Fibroblast of villous mesenchyme (primary cell): ENCODE data around the gene CMAS. TPM values are rescaled to one million over a fixed set of nuclear protein-coding genes. Genes with fewer than 3 reads are reported as not detected.
A peak's percentile ranks its signal among the peaks of the same experiment; 100 is the strongest.
"Not testable (repeated sequence)": the region's sequence is repeated elsewhere in the genome, so short reads cannot be mapped to it uniquely, and the experiment has no call there.

ENCODE experiments used
- DNase-seq: peaks from one replicate; pipeline ENCODE4 v3.0.0-alpha.2; 2010; ENCODE audit warnings: low read depth
- H3K4me3 ChIP-seq: 2 replicates; pipeline ENCODE4 v1.5.1; 2011; ENCODE audit warnings: low read depth, mild to moderate bottlenecking, low read length
- total RNA-seq: library from RNA; depleted of rRNA; stranded (reverse); fragments of >200 nt; gene quantifications from 2 replicates; pipeline ENCODE4 v1.2.3, GENCODE V29; 2012
- TF ChIP-seq, protein P1 (sequence below): IDR thresholded peaks from 2 replicates; pipeline ENCODE4 v1.5.1; 2012; ENCODE audit warnings: low read depth, mild to moderate bottlenecking, low read length; ENCODE audit not compliant: insufficient read depth

The CMAS gene
- total RNA-seq, 1 donor: 28.1 TPM

GRCh38 chr12:22083167-22083566 lies 37.1 kb downstream of the CMAS start:
- peak; percentile 44 for DNase-seq
- TF ChIP-seq, protein P1, sequence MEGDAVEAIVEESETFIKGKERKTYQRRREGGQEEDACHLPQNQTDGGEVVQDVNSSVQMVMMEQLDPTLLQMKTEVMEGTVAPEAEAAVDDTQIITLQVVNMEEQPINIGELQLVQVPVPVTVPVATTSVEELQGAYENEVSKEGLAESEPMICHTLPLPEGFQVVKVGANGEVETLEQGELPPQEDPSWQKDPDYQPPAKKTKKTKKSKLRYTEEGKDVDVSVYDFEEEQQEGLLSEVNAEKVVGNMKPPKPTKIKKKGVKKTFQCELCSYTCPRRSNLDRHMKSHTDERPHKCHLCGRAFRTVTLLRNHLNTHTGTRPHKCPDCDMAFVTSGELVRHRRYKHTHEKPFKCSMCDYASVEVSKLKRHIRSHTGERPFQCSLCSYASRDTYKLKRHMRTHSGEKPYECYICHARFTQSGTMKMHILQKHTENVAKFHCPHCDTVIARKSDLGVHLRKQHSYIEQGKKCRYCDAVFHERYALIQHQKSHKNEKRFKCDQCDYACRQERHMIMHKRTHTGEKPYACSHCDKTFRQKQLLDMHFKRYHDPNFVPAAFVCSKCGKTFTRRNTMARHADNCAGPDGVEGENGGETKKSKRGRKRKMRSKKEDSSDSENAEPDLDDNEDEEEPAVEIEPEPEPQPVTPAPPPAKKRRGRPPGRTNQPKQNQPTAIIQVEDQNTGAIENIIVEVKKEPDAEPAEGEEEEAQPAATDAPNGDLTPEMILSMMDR: peak; percentile 39
- H3K4me3 ChIP-seq: no peak overlapping the region

DNA sequence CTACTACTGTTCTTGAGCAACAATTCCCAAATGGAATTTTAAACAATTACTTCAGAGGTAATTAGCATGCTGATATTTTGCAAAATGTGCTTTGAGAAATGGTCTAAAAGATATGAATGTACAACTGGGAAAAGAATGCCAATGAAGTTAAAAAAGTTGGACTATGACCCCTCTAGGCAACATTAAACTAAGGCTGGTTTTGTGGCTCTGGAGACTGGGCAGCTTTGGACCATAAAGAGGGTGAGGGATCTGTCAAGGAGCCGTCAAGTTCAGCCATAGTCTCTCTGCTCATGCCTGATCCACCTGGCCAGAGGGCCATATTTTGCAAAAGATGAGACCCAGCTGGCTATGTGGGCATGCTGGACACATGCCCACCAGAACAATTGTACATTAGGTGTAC lies 38.8 kb downstream of the CMAS start:
- no peak for DNase-seq
- TF ChIP-seq, protein P1: no peak
- no peak overlapping the region for H3K4me3 ChIP-seq

GRCh38 chr12:22088886-22089285 lies 42.9 kb downstream of the CMAS start:
- no peak overlapping the region for H3K4me3 ChIP-seq

GRCh38 chr12:22089486-22089885 lies 43.5 kb downstream of the CMAS start:
- no peak for DNase-seq
- no peak overlapping the region for H3K4me3 ChIP-seq
- TF ChIP-seq, protein P1: no peak

More at GRCh38 chr12:22088886-22089285, 42.9 kb downstream of the CMAS start:
- no peak for DNase-seq
- TF ChIP-seq, protein P1: no peak

- not testable (repeated sequence) for H3K4me3 ChIP-seq, DNase-seq
Observed at GRCh38 chr12:22099062-22099461, 53.0 kb downstream of the CMAS start.

GRCh38 chr12:22100958-22101748 lies 55.1 kb downstream of the CMAS start:
- DNase-seq: peak; percentile 70
- no peak overlapping the region for H3K4me3 ChIP-seq
- TF ChIP-seq, protein P1: peak; percentile 62

- no peak overlapping the region for H3K4me3 ChIP-seq
Observed at GRCh38 chr12:22101749-22102243, 55.8 kb downstream of the CMAS start.

More at GRCh38 chr12:22101749-22102243, 55.8 kb downstream of the CMAS start:
- DNase-seq: peak; percentile 59
- TF ChIP-seq, protein P1: no peak
